Hematopoietic multipotent progenitor cell treated with erythropoietin and hydrocortisone succinate and interleukin-3 and kit ligand, for 4 days (in vitro differentiated cells): ENCODE measurements around the gene MED16.
"Not testable (repeated sequence)": the region's sequence is repeated elsewhere in the genome, so short reads cannot be mapped to it uniquely, and the experiment has no call there.

Source experiments
- DNase-seq: peaks from one replicate; pipeline ENCODE4 v3.0.0-alpha.2; 2015

The MED16 gene

DNA sequence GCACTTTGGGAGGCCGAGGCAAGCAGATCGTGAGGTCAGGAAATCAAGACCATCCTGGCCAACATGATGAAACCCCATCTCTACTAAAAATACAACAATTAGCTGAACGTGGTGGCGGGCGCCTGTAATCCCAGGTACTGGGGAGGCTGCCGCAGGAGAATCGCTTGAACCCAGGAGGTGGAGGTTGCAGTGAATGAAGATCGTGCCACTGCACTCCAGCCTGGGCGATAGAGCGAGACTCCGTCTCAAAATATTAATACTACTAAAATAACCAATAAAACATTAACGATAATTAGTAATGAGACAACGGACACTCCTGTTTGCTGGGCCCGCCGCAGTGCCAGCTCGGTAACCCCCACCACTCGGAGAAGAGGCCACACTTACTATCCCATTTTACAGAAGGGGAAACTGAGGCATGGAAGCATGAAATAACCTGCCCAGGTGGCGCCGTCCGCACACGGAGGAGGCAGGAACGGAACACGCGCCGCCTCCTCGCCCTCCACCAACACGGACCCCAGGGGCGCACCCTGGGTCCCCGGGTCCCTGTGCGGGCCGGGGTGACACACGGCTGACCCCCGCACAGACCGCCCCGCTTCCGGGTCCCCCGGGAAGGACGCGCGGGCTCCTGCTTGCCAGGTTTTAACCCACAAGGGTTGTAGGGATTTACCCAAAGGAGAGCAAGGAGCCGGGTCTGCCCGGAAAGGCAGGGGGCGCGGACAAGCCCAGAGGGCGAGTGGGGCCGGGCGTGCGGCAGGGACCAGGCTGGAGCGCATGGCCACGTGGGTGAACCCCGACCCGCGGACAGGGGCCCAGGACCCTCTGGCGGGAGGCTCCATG is 18.4 kb upstream of the MED16 start:
- DNase-seq = no peak

- DNase-seq = peak; percentile 100
Measured at GRCh38 chr19:907183-907853, 14.3 kb upstream of the MED16 start.

GRCh38 chr19:906480-906879 is 13.5 kb upstream of the MED16 start:
- DNase-seq = no peak

DNA sequence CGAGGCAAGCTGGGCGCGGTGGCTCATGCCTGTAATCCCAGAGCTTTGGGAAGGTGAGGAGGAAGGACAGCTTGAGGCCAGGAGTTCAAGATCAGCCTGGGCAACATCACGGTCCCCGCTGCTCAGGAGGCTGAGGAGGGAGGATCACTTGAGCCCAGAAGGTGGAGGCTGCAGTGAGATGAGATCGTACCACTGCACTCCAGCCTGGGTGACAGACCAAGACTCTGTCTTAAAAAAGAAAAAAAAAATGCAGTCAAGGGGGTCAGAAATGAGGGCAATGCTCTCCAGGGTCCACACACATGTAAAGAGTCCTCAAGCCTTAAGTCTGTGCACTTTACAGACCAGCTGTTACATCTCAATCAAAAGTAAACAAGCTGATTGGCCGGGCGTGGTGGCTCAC is 11.6 kb upstream of the MED16 start:
- no peak for DNase-seq

DNA sequence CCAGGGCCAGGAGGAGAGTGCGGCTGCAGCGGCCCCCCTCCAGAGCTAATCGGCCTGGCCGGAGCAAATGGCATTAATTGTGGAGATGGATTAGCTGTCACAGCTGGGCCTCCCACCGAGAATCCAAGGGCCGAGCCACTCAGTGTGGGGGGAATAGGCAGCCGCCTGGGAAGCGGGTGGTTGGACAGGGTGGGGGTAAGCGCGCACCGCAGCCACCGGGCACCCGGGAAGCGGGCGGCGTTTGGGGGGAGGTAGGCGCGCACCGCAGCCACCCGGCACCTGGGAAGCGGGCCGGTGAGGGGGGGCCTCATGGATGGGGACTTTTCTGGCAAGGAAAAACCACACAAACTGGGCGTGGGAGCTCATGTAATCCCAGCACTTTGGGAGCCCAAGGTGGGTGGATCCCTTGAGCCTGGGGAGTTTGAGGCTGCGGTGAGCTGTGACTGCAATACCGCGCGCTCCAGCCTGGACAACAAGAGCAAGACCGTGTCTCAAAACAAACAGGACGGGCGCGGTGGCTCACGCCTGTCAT is 10.3 kb upstream of the MED16 start:
- no peak for DNase-seq

GRCh38 chr19:902446-903226 is 9.6 kb upstream of the MED16 start:
- DNase-seq = no peak

GRCh38 chr19:902093-902370 is 9.0 kb upstream of the MED16 start:
- no peak for DNase-seq

GRCh38 chr19:901216-902092 is 8.5 kb upstream of the MED16 start:
- DNase-seq = no peak

DNA sequence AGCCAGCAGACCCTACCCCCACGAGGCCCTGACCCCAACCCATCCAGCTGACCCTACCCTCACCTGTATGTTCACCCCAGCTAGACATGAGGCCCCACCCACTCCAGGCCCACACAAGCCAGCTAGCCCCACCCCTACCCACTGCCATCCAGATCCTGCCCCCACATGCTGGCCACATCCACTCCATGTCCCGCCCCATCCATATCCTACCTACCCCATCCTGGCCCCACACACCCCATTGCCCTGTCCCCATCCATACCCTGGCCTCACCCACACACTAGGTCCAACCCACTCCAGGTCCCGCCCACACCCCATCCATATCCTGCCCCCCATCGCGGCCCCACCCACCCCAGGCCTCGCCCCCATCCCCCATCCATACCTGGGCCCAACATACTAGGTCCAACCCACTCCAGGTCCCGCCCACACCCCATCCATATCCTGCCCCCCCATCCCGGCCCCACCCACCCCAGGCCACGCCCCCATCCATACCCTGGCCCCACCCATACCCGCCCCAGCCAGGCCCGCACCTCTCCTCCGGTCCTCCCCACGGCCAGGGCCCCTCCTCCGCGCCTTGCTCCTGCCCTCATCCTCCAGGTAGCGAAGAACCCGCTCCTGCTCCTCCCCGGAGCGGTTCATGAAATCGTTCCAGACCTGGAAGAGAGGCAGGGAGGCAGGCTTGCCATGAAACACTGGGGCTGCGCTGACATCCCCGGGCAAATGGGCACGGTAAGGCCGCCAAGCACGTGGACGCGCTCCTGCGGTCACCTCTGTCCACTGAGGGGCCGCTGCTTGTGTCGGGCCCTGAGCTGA is 7.5 kb upstream of the MED16 start:
- peak; percentile 72 for DNase-seq

- no peak for DNase-seq
Measured at GRCh38 chr19:900043-900301, 7.0 kb upstream of the MED16 start.

- DNase-seq = no peak
Measured at GRCh38 chr19:899336-900042, 6.5 kb upstream of the MED16 start.

- no peak for DNase-seq
Measured at GRCh38 chr19:898663-899062, 5.7 kb upstream of the MED16 start.

- DNase-seq = no peak
Measured at GRCh38 chr19:897442-898039, 4.6 kb upstream of the MED16 start.

DNA sequence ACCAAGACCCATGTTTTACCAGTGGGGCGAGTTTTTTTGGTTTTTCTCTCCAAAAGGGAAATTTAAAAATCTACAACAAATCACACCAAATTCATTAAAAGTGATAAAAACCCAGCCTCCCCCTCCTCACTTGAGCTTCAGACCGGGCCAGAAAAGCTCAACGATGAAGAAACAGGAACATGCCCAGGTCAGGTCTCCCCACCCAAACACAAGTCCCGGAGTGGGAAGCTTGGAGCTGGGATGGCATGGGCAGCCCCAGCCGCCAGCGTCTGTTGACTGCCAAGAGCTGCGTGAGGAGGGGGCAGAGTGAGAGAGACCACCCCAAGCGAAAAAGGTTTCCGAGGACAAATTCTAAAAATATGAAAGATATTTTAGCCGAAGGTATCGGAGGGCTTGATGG is 4.0 kb upstream of the MED16 start:
- DNase-seq = no peak

DNA sequence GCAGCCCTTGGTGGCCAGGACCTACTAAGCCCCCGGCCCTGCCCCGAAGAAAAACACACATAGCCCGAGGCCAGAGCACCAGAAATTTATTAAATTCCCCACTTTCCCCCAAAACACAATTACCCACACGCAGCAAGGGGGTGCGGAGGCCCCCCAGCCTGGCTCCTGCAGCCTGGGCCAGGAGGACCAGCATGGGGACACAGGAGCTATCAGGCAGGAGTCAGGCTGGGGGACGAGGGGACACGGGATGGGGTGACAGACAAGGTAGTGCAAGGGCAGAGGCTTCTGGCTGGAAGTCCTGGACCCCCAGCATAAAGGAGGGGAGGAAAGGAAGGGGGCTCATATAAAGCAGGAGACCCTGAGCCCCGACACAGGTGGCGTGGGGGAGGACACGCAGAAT is 3.4 kb upstream of the MED16 start:
- DNase-seq = no peak

- peak; percentile 61 for DNase-seq
Measured at GRCh38 chr19:892243-892893, 619 bp downstream of the MED16 start.

GRCh38 chr19:891421-892200 is 1.4 kb downstream of the MED16 start:
- DNase-seq = not testable (repeated sequence)

GRCh38 chr19:890831-891230 is 2.2 kb downstream of the MED16 start:
- no peak for DNase-seq

DNA sequence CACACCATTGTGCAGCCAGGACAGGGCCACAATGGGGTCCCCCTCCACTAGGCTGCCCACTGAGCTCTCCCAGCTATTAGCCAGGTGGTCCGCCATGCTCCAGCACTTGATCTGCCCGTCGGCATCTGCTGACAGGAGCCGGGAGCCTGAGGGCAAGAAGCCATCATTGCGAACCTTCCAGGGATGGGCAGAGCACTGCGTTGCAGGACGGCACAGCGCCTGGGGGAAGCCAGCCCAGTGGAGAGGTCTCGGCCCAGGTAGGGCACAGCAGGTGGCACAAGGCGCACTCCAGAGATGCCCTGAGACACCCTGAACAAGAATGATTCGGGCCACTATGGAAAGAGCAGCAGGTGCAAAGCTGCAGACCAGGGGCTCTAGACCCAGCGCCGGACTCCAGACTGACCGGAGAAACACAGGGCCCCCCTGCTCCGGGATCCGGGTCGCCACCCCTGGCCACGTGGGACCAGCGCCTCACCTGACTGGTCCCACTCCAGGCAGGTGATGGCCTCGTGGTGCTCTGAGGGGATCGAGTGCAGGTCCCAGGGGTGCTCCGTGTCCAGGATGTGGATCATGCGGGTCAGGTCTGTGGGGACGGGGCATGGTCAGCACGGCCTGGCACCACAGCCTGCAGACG is 3.2 kb downstream of the MED16 start:
- no peak for DNase-seq
